Suppressor macrophage treated with lipopolysaccharide for 1 hour (primary cell): ENCODE results near the gene SETD4.
"Not testable (repeated sequence)": the region's sequence is repeated elsewhere in the genome, so short reads cannot be mapped to it uniquely, and the experiment has no call there.

Source experiments
- DNase-seq, 3 donors: peaks; one replicate each; pipeline ENCODE4 v3.0.0-alpha.2; 2020 to 2022

SETD4 gene

GRCh38 chr21:36077758-36078157 lies 17.4 kb upstream of the SETD4 start:
- no peak for DNase-seq

- peak; percentile 20 to 57 (median 35) for DNase-seq
These were observed 16.7 kb upstream of the SETD4 start for GRCh38 chr21:36076878-36077655.

DNA sequence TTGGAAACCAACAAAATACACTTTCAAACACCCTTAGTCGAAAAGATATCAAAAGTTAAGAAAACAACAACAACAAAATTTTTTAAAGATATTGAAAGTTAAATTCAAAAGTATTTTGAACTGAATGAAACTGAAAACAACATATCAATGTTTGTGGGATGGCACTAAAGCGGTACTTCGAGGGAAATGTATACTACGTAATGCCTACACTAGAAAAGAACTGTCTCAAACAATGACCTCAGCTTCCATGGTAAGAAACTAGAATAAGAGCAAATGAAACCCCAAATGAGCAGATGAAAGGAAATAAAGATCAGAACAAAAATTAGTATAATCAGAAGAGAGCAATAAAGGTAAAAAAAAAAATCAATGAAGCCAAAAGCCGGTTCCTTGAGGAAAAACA lies 15.6 kb upstream of the SETD4 start:
- DNase-seq: peak in 1 of 3 donors; percentile 20

- DNase-seq: no peak
These were observed 14.8 kb upstream of the SETD4 start for GRCh38 chr21:36075171-36075570.

DNA sequence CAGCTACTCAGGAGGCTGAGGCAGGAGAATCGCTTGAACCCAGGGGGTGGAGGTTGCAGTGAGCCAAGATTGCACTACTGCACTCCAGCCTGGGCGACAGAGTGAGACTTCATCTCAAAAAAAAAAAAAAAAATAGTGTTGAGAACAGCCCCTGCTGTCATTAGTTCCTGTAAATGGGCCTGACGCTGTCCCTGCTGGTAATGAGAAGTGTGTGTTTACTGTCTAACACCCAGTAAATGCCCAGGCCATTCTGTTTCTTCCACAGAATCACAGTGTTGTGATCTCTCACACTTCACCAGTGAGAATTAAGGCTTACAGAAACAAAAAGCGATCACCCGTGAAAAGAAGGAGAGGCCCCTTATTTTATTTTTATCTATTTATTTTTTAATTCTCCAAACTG lies 13.6 kb upstream of the SETD4 start:
- DNase-seq: not testable (repeated sequence)

DNA sequence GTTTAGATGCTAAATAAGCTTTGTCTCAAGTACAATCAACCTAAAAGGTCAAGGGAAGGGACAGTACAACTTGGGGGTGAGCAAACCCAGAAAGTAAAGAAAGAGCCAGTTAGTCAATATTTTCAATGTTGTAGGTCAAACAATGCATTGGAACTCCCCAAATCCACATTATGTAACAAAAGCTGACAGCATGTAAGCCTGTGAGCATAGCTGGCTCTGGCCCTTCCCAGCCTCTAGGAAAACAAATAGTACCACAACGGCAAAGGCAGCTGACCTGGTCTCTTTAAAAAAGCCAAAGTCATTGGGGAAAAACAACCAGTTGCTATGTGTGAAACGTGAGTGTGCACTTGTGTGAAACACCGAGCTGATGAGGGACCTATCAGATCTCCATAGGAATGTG lies 12.9 kb upstream of the SETD4 start:
- no peak for DNase-seq

- DNase-seq: no peak
These were observed 12.3 kb upstream of the SETD4 start for GRCh38 chr21:36072453-36073162.

- no peak for DNase-seq
These were observed 10.7 kb upstream of the SETD4 start for GRCh38 chr21:36070999-36071398.

- DNase-seq: peak; percentile 92 to 96 (median 93)
These were observed 9.6 kb upstream of the SETD4 start, which contains the start of gene CBR1 for GRCh38 chr21:36069713-36070583. CBR1 (plus strand) TSS chr21:36070024; CDS start chr21:36070116, 92 bp downstream.

DNA sequence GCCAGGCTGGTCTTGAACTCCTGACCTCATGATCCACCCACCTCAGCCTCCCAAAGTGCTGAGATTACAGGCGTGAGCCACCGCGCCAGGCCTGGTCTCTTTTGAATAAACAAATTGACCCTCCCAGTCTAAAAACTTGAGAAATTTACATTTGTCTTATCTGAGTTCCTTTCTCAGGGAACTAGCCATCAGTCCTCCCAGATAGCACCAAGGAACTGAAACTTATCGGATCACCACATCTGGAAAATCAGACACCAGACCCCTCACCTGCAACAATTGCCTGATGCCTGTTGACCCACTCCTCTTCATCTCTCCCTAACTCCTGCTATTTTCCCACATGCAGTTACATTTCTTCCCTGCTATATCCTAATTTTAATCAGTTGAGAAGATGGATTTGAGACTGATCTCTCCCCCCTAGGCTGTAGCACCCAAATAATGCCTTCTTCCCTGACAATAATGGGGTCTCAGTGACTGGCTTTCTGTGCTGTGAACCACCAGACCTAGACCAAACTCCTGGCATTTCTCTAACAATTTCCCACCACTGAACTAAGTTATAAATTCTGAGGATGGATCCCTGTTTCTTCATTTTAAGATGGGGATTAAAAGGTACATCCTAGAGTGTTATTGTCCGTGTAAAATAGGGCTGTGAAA lies 8.5 kb upstream of the SETD4 start:
- DNase-seq: no peak

- peak; percentile 59 to 73 (median 72) for DNase-seq
These were observed 5.2 kb upstream of the SETD4 start for GRCh38 chr21:36065497-36066036.

GRCh38 chr21:36064085-36064460 lies 3.7 kb upstream of the SETD4 start:
- DNase-seq: no peak

DNA sequence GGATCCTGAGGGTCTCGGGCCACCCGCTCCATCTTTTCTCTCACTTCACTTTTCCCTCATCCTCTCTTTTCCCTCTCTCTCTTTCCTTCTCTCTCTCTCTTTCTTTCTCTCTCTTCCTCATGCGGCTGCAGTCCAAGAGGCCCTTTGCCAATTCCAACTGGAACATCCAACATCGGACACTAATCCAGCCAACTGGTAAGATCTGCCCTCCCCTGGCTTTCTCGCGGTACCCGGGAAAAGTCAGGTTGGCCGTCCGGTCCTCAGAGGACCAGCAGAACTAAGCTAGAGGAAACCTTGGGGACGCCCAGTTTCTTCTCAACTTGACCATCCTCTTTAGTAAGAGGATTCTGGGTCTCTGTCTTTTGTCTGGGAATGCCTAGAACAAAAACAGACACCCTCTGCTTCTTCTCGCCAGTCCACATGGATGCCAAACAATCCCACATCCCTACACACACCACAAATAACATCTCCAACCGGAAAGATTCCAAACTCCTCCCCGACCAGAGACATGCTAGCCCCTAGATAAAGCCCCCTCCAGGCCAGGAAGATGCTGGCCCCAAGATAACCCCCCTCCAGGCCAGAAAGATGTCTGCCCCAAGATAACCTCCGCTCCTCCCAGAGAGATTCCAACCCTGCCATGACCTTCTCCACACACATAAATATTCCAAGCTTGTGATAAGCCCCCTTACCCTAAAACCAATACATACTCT lies 3.2 kb upstream of the SETD4 start:
- DNase-seq: no peak

GRCh38 chr21:36061445-36061844 lies 1.1 kb upstream of the SETD4 start:
- no peak for DNase-seq

GRCh38 chr21:36059823-36060158 lies 535 bp downstream of the SETD4 start:
- DNase-seq: peak; percentile 54 to 78 (median 56)

DNA sequence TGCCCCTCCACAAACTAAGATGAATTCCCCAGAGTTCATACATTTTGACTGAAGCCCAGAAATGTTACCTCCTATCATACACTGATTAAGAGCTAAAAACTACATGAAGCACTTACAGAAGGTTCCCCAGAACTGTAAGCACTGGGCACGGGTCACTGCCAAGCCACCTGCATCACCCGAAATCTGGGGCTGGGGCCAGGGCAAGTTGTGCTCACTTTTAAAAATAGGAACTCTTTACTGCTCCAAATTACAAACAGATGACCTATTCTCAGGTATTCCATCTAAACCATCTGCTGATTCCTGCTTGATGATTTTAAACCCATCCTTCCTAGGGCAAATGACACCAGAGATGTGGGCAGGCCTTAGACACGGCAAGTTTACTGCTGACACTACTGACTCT lies 4.8 kb downstream of the SETD4 start:
- DNase-seq: no peak

DNA sequence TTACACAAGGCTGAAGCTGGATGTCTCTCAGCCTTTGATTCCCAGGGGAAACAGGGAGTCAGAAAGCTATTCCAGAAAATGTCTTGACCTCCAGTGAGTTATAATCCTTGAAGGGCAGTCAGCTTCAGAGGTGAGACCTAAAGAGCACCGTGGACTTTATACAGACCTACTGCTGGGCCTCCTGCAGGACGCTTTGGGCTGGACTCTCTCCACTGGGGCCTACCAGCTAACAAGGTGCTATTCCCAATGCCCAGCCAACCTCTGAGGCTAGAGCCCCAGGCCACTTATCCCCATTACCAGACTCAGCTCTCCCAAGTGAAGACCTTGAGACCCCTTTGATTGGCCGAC lies 6.6 kb downstream of the SETD4 start:
- no peak for DNase-seq

GRCh38 chr21:36052860-36053714 lies 7.2 kb downstream of the SETD4 start:
- DNase-seq: no peak

DNA sequence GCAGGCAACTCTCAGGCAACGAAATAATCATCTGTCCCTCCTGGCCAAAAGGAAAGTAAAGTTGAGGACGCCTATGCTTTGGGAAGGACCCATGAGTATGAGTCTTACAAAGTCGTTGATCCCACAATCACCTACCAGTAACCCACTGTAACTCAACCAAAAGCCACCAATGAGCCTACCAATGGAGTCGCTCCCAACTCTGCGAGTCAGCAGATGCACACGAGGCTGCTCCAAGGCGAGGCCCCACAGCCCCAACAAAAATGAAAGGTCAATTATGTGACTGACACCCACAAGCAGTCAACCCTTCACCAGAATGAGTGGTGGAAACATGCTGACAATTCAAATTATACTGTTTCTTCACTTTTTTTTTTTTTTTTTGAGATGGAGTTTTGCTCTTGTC lies 12.0 kb downstream of the SETD4 start:
- DNase-seq: no peak

DNA sequence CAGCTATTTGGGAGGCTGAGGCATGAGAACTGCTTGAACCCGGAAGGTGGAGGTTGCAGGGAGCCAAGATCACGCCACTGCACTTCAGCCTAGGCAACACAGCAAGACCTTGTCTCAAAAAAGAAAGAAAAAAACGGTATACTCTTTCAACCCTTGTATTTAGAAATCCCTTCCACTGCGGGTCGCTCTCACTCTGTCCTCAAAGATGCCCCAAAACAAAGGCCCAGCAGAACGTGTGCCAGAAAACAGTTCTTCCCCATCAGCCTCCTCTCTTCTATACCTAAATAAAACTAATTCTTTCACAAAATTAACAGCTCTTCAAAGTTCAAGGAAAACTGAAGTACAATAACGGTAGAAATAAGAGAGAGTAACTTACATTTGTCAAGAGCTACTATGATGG lies 13.2 kb downstream of the SETD4 start:
- no peak for DNase-seq

DNA sequence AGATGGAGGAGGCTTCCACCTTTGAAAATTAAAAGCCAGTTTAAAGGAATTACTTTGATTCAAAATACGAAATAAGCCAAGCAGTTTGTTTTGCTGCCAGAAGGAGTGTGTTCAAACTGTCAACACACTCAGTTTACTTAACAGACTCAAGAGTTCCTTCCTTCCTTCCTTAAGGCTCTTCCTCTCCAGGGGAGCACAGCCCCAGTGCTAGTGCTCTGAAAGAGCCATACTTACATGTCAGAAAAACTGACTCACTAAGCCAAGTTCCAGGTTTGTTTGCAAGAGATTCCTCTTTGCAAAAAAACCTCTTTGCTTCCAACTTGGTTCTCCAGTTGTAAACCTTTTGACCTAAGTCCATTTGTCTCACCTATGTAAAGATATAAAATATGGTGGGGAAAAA lies 14.3 kb downstream of the SETD4 start:
- no peak for DNase-seq
